Right ventricle myocardium superior (tissue), 1 donor: Measurements from ENCODE around the gene MKX. TPM values are rescaled to one million over a fixed set of nuclear protein-coding genes. Genes with fewer than 3 reads are reported as not detected.

Experiments used
- ATAC-seq: fragments of 200-7000 bp; cut with Tn5 transposase; one replicate; pipeline ENCODE4 v1.9.1; 2020; ENCODE audit warnings: mild to moderate bottlenecking; ENCODE audit not compliant: poor library complexity
- DNase-seq: peaks from one replicate; pipeline ENCODE4 v3.0.0-alpha.2; 2020
- intact Hi-C: fragments of 100-400 bp; cut with DNase I; formaldehyde crosslinking; loops from one replicate; pipeline ENCODE4 v1.11.2; 2022
- long read RNA-seq: library from polyadenylated mRNA; unstranded; transcript quantifications from one replicate; pipeline ENCODE4 v2.0.0, GENCODE V29; 2021
- total RNA-seq: library from RNA; stranded (reverse); fragmentation: NEBNext Ultra II Directional; extraction: Animal tissue kit (Norgen Biotek cat#: 25700); gene quantifications from one replicate; pipeline ENCODE4 v1.2.1, GENCODE V29; 2021
- donor health status: DM: no; HTN: yes; CAD: no; lungs with severe emphysema.

MKX gene
- not detected for total RNA-seq
- long read RNA-seq = 0 reads

- ATAC-seq (no peak), DNase-seq (peak; percentile 52)
- intact Hi-C loops = loop anchor here (10.0 kb wide), 1 partner anchor 439 kb away; no protein-coding TSS in a partner anchor
Measured at GRCh38 chr10:27745732-27746396, at the start of gene MKX. MKX (minus strand) TSS chr10:27745819; CDS start chr10:27743415, 2,404 bp downstream.

- intact Hi-C loops = no loop called here
- ATAC-seq = no peak
- no peak for DNase-seq
Measured at GRCh38 chr10:27794157-27794556, 48.5 kb upstream of the MKX start.

- intact Hi-C loops = no loop called here
- no peak for DNase-seq
- no peak for ATAC-seq
Measured at GRCh38 chr10:27792216-27792615, 46.6 kb upstream of the MKX start.

- intact Hi-C loops = no loop called here
- DNase-seq (no peak), ATAC-seq (no peak)
Measured at GRCh38 chr10:27784272-27784671, 38.7 kb upstream of the MKX start.

GRCh38 chr10:27783660-27784059, 38.0 kb upstream of the MKX start:
- DNase-seq (no peak), ATAC-seq (no peak)
- intact Hi-C loops = no loop called here

- intact Hi-C loops = no loop called here
- DNase-seq (no peak), ATAC-seq (no peak)
Measured at GRCh38 chr10:27779462-27780015, 33.9 kb upstream of the MKX start.

GRCh38 chr10:27774831-27775230, 29.2 kb upstream of the MKX start:
- ATAC-seq (no peak), DNase-seq (no peak)
- intact Hi-C loops = no loop called here

GRCh38 chr10:27771231-27771630, 25.6 kb upstream of the MKX start:
- no peak for ATAC-seq
- no peak for DNase-seq

GRCh38 chr10:27770181-27770580, 24.6 kb upstream of the MKX start:
- DNase-seq = no peak
- intact Hi-C loops = no loop called here
- no peak for ATAC-seq

More at GRCh38 chr10:27771231-27771630, 25.6 kb upstream of the MKX start:
- intact Hi-C loops = no loop called here

GRCh38 chr10:27760867-27761266, 15.2 kb upstream of the MKX start:
- intact Hi-C loops = no loop called here
- no peak for DNase-seq

GRCh38 chr10:27759483-27760272, 14.1 kb upstream of the MKX start:
- DNase-seq (no peak), ATAC-seq (no peak)
- intact Hi-C loops = no loop called here

More at GRCh38 chr10:27760867-27761266, 15.2 kb upstream of the MKX start:
- no peak for ATAC-seq

GRCh38 chr10:27752673-27753237, 7.1 kb upstream of the MKX start:
- DNase-seq = no peak
- intact Hi-C loops = no loop called here
- no peak for ATAC-seq

GRCh38 chr10:27748601-27749000, 3.0 kb upstream of the MKX start:
- DNase-seq = no peak
- no peak for ATAC-seq
- intact Hi-C loops = loop anchor here (10.0 kb wide), 1 partner anchor 436 kb away; no protein-coding TSS in a partner anchor

- intact Hi-C loops = loop anchor here (10.0 kb wide), 1 partner anchor 438 kb away; no protein-coding TSS in a partner anchor
- DNase-seq = no peak
- no peak for ATAC-seq
Measured at GRCh38 chr10:27747096-27747451, 1.5 kb upstream of the MKX start.

- intact Hi-C loops = loop anchor here (10.0 kb wide), 1 partner anchor 438 kb away; no protein-coding TSS in a partner anchor
- no peak for DNase-seq
- ATAC-seq = no peak
Measured at GRCh38 chr10:27746397-27747095, 927 bp upstream of the MKX start.

GRCh38 chr10:27744802-27745731, 552 bp downstream of the MKX start:
- intact Hi-C loops = loop anchor here (10.0 kb wide), 1 partner anchor 440 kb away; no protein-coding TSS in a partner anchor
- ATAC-seq (no peak), DNase-seq (peak; percentile 37)
